Activated T-helper 17 cell treated with anti-CD3 and anti-CD28 coated beads, Interleukin-2, amount 50 U/mL, for 72 hours (primary cell): ENCODE data around the gene FLYWCH1. TPM values are rescaled to one million over a fixed set of nuclear protein-coding genes. Genes with fewer than 3 reads are reported as not detected.

Experiments used
- total RNA-seq, 2 donors: library from RNA; stranded (reverse); gene quantifications; one replicate each; pipeline ENCODE4 v1.2.3, GENCODE V29; 2022

Gene FLYWCH1
- total RNA-seq, 2 donors from 2014 or later = 52.4 to 61.1 TPM

Other genes starting within 250 kb of the FLYWCH1 start
- gene KCTD5, start 229.4 kb upstream of the FLYWCH1 start, total RNA-seq = 10 to 100 TPM; 42.2 to 79.1 TPM
- 1 to 10 TPM; 2.2 to 2.9 TPM for gene PRSS27, start 191.7 kb upstream of the FLYWCH1 start, total RNA-seq
- 100 to 1,000 TPM; 553 to 810 TPM for gene SRRM2, start 159.3 kb upstream of the FLYWCH1 start, total RNA-seq
- 100 to 1,000 TPM; 160 to 280 TPM for gene ELOB, start 134.7 kb upstream of the FLYWCH1 start, total RNA-seq
- gene PRSS33, start 124.4 kb upstream of the FLYWCH1 start, total RNA-seq = not detected
- not detected for gene PRSS41, start 113.5 kb upstream of the FLYWCH1 start, total RNA-seq
- 1 to 10 TPM; 1.2 to 4.8 TPM for gene PRSS21, start 94.7 kb upstream of the FLYWCH1 start, total RNA-seq
- 1 to 10 TPM; 4.0 to 5.7 TPM for gene ZG16B, start 81.6 kb upstream of the FLYWCH1 start, total RNA-seq
- 1 to 10 TPM in 1 of 2 donors, not detected in 1; 1.9 TPM for gene PRSS22, start 53.8 kb upstream of the FLYWCH1 start, total RNA-seq
- 10 to 100 TPM; 13.5 to 14.6 TPM for gene FLYWCH2, start 28.7 kb upstream of the FLYWCH1 start, total RNA-seq
- gene KREMEN2, start 52.3 kb downstream of the FLYWCH1 start, total RNA-seq = not detected
- gene PAQR4, start 57.4 kb downstream of the FLYWCH1 start, total RNA-seq = 10 to 100 TPM; 24.4 to 41.4 TPM
- 100 to 1,000 TPM in 1 of 2 donors, 10 to 100 TPM in 1; 97.7 to 154 TPM for gene PKMYT1, start 68.5 kb downstream of the FLYWCH1 start, total RNA-seq
- under 1 TPM in 1 of 2 donors, not detected in 1; 0.15 TPM for gene CLDN9, start 101.0 kb downstream of the FLYWCH1 start, total RNA-seq
- not detected for gene CLDN6, start 106.3 kb downstream of the FLYWCH1 start, total RNA-seq
- 10 to 100 TPM in 1 of 2 donors, 1 to 10 TPM in 1; 9.7 to 11.9 TPM for gene TNFRSF12A, start 108.4 kb downstream of the FLYWCH1 start, total RNA-seq
- 10 to 100 TPM; 28.2 to 46.0 TPM for gene HCFC1R1, start 112.0 kb downstream of the FLYWCH1 start, total RNA-seq
- 10 to 100 TPM; 49.8 to 68.1 TPM for gene THOC6, start 112.1 kb downstream of the FLYWCH1 start, total RNA-seq
- 10 to 100 TPM in 1 of 2 donors, 1 to 10 TPM in 1; 1.1 to 12.1 TPM for gene BICDL2, start 125.0 kb downstream of the FLYWCH1 start, total RNA-seq
- gene MMP25, start 134.6 kb downstream of the FLYWCH1 start, total RNA-seq = 1 to 10 TPM; 5.9 to 7.1 TPM
- gene IL32, start 153.7 kb downstream of the FLYWCH1 start, total RNA-seq = 1,000 to 10,000 TPM; 3,603 to 3,666 TPM
- under 1 TPM; 0.34 to 0.45 TPM for gene ZSCAN10, start 187.4 kb downstream of the FLYWCH1 start, total RNA-seq
- not detected for gene ZNF205, start 200.7 kb downstream of the FLYWCH1 start, total RNA-seq
- 1 to 10 TPM; 6.4 to 8.6 TPM for gene ZNF213, start 223.1 kb downstream of the FLYWCH1 start, total RNA-seq